ENCODE measurements around the gene CFDP1. TPM values are rescaled to one million over a fixed set of nuclear protein-coding genes. Genes with fewer than 3 reads are reported as not detected.
A peak's percentile ranks its signal among the peaks of the same experiment; 100 is the strongest.

CFDP1 gene
- total and polyA plus RNA-seq, 2 of the 13 experiments (the other 11 are each of a cell fraction or from before 2014, with no cell fraction given), result 78.6 to 153 TPM

- Histone ChIP-seq H3K27me3 (ENCODE audit: control insufficient read depth in 1 of 2, insufficient read depth in 2 of 2, low read length in 2 of 2) (no peaks in the 10 kb centered on the region; a peak in 1 of 5 replicates), H3K4me1 (ENCODE audit: insufficient read depth, low read length) (peaks cover 84% of the 10 kb centered on the region), H3K27ac (ENCODE audit: extremely low read length, insufficient read depth, low read length) (peak within 1 kb of the TSS; percentile 97), H3K79me2 (ENCODE audit: insufficient read depth, low read length) (peaks cover 89% of the 10 kb centered on the region), H3K4me2 (ENCODE audit: low read depth, low read length) (peak within 1 kb of the TSS; percentile 97), H3K9me3 (ENCODE audit: low read length) (no peaks in the 10 kb centered on the region), H3K9ac (ENCODE audit: insufficient read depth, low read depth, low read length) (peak within 1 kb of the TSS; percentile 99), H4K20me1 (ENCODE audit: insufficient read depth, low read length) (peaks cover 42% of the 10 kb centered on the region), H3K4me3 (replicated peaks in 1 of 3; ENCODE audit: insufficient read depth in 1 of 3, low read depth in 2 of 3, low read length in 3 of 3) (peak within 1 kb of the TSS; percentile 76 to 87 (median 86)), H2AFZ (ENCODE audit: low read length) (no peak within 1 kb of the TSS), H3K36me3 (replicated peaks in 1 of 2; ENCODE audit: control insufficient read depth in 1 of 2, insufficient read depth in 2 of 2, low read length in 2 of 2) (peaks cover 0 to 7% of the 10 kb centered on the region in 2 experiments; a peak in 2 of 5 replicates)
- DNase-seq (ENCODE audit: low spot score), result peak; percentile 86
- in situ Hi-C loops (cut with HindIII; ENCODE audit: extremely low pct_ligation_motif_present, low pct_unique_long_range_greater_than_20kb), result no loop called here
- ATAC-seq, result peak; percentile 76
- intact Hi-C loops (cut with micrococcal nuclease; ENCODE audit: unreplicated experiment), result loop anchor here (5.0 kb wide), 1 partner anchor 136 kb away; no protein-coding TSS in a partner anchor
- POLR2A ChIA-PET, result interaction anchor here (0.8 to 14.7 kb wide), 9 partner anchors 12 to 134 kb away, joined by 3 to 312 read pairs (median 9); no protein-coding TSS in a partner anchor
- peak; percentile 56 for FAIRE-seq
- no TSS peak for BruUV-seq (replicated peaks)
- CTCF ChIA-PET (ENCODE audit: low intra/inter-chr PET ratio, low total read pairs), result no interaction called here
- 2% methylated on average over 10 of the region's 84 CpGs for WGBS (ENCODE audit: low lambda C conversion rate)
- TF ChIP-seq FOSL2 (CRISPR knock-in tag; IDR thresholded peaks at IDR 0.05) (0 out of 2 replicates have a peak, but pooled peaks have one; percentile 19), ZNF709 (CRISPR knock-in tag; IDR thresholded peaks at IDR 0.05) (peak; percentile 58; the same call in 1 of the 2 replicates), STAG1 (CRISPR knock-in tag; IDR thresholded peaks at IDR 0.05) (peak; percentile 18; the same call in 1 of the 2 replicates), POLR2G (IDR thresholded peaks at IDR 0.05; ENCODE audit: low read depth, low read length) (peak; percentile 71), ZNF44 (CRISPR knock-in tag; IDR thresholded peaks at IDR 0.05) (0 out of 2 replicates have a peak, but pooled peaks have one; percentile 9), CBFB (CRISPR knock-in tag; IDR thresholded peaks at IDR 0.05) (peak; percentile 21; the same call in 1 of the 2 replicates), ZNF563 (CRISPR knock-in tag; IDR thresholded peaks at IDR 0.05) (peak; percentile 76; the same call in 1 of the 2 replicates), ZNF337 (CRISPR knock-in tag; IDR thresholded peaks at IDR 0.05; ENCODE audit: borderline replicate concordance, low read depth) (no peak), ZNF530 (CRISPR knock-in tag; IDR thresholded peaks at IDR 0.05; ENCODE audit: low read depth) (no peak), ZFP82 (CRISPR knock-in tag; IDR thresholded peaks at IDR 0.05; ENCODE audit: borderline replicate concordance) (0 out of 2 replicates have a peak, but pooled peaks have one; percentile 60), SMAD9 (CRISPR knock-in tag; IDR thresholded peaks at IDR 0.05) (no peak), ZBTB7A (CRISPR knock-in tag; IDR thresholded peaks at IDR 0.05) (peak; percentile 28; the same call in 1 of the 2 replicates), ZNF672 (CRISPR knock-in tag; IDR thresholded peaks at IDR 0.05) (0 out of 2 replicates have a peak, but pooled peaks have one; percentile 7), IRX3 (CRISPR knock-in tag; IDR thresholded peaks at IDR 0.05; ENCODE audit: borderline replicate concordance, low read depth) (peak; percentile 57), ZBTB39 (CRISPR knock-in tag; IDR thresholded peaks at IDR 0.05) (no peak), ZNF710 (CRISPR knock-in tag; IDR thresholded peaks at IDR 0.05; ENCODE audit: borderline replicate concordance) (no peak), SIN3A (IDR thresholded peaks at IDR 0.05; ENCODE audit: borderline replicate concordance, low read depth, low read length) (peak; percentile 15; the same call in 1 of the 2 replicates), ZNF331 (CRISPR knock-in tag; IDR thresholded peaks at IDR 0.05) (peak; percentile 6; the same call in 1 of the 2 replicates)
- TF ChIP-seq, protein P1, sequence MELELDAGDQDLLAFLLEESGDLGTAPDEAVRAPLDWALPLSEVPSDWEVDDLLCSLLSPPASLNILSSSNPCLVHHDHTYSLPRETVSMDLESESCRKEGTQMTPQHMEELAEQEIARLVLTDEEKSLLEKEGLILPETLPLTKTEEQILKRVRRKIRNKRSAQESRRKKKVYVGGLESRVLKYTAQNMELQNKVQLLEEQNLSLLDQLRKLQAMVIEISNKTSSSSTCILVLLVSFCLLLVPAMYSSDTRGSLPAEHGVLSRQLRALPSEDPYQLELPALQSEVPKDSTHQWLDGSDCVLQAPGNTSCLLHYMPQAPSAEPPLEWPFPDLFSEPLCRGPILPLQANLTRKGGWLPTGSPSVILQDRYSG (CRISPR knock-in tag; IDR thresholded peaks at IDR 0.05), result no peak; the same call in 1 of the 2 replicates
Measured at GRCh38 chr16:75251280-75252048, 181.8 kb downstream of the CFDP1 start, which contains the start of gene BCAR1. TSS of gene BCAR1 (minus strand) at chr16:75251624. CDS start at chr16:75251482, 142 bp downstream.

Measured in HepG2 (cell line).